ENCODE results near the gene PTGFRN.
A peak's percentile ranks its signal among the peaks of the same experiment; 100 is the strongest.
"Not testable (repeated sequence)": the region's sequence is repeated elsewhere in the genome, so short reads cannot be mapped to it uniquely, and the experiment has no call there.

Gene PTGFRN

DNA sequence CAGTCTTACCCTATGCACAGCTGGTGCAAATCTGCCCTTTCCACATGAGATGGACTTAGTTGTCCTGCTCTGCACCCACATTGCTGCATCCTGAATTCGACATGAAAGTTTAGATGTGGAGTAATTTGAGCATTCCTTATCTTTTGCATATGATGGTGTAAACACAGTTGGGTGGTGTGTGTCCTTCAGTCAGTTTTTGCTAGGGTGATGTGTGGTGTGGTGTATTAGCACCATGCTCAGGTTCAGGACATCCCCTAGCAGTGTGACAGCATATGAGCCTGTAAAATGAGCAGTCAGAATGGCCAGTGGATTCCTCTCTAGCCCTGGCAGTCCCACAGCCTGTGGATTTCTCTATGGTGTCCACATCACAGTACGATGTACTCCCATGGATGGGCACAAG, 49.3 kb downstream of the PTGFRN start:
- intact Hi-C loops (cut with DNase I), result no loop called here
- no peak for DNase-seq

DNA sequence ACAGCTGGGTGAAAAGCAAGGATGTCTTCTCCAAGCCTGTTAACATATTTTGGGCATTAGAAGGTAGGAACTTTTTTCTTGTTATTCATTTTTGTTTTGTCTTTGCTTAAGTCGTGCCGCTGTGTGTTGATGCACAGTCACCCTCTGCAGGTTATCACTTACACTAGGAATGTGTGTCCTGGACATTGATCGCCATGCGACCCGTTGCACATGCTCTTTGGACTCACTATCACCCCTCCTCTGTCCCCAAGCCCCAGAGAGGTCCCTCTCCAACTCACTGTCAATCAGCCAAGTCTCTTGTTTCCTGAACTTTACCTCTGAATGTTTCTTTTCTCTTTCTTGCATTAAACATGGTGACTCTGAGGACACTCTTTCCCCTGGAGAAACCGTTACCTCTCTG, 51.9 kb downstream of the PTGFRN start:
- no peak for DNase-seq
- intact Hi-C loops (cut with DNase I), result no loop called here

DNA sequence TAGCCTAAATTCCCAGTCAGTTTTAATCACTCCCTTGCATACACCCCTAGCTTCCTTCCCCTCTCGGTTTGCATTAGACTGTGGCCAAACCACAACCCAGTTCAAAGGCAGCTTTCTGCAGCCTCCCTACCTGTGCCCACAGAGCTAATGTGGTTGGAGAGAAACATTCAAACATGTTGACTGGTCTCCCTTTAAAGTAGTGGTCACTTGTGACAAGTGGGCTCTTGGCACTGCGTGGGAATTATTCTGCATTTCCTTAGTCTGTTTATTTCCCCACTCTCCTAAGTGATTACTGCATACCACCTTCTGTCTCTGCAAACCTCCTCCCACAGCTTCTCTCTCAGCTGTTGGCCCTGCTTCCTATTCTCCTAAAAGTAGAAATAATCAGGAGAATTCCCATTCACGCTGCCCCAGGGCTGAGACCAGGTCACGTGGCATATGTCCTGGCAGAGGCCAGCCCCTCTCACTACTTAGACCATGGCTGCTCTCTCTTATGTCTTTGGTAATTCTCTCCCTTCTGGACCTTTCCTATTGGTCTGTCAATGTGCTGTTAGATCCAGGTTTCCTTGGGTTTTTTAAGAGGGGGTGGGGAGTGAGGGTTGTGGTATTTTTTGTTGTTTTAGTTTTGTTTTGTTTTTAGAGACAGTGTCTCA, 53.4 kb downstream of the PTGFRN start:
- no peak for DNase-seq
- intact Hi-C loops (cut with DNase I), result no loop called here

DNA sequence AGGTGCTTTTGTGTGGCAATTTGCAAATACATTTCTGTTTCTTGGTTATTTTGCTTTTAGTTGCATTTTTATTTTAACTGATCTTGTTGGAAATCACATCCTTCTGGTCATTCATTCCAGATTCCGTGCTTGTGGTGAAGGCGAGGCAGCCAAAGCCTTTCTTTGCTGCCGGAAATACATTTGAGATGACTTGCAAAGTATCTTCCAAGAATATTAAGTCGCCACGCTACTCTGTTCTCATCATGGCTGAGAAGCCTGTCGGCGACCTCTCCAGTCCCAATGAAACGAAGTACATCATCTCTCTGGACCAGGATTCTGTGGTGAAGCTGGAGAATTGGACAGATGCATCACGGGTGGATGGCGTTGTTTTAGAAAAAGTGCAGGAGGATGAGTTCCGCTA, 57.1 kb downstream of the PTGFRN start:
- no peak for DNase-seq
- intact Hi-C loops (cut with DNase I), result no loop called here

DNA sequence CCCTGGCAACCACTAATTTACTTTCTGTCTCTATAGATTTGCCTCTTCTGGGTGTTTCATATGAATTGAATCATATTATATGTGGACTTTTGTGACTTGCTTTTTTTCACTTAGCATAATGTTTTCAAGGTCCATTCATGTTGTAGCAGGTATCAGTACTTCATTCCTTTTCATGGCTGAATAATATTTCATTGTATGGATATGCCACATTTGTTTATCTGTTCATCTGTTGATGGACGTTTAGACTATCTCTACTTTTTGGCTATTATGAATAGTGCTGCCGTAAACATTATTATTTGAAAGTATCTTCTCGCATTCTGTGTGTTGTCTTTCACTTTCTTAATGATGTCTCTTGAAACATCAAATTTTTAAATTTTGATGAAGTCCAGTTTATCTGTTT, 59.0 kb downstream of the PTGFRN start:
- intact Hi-C loops (cut with DNase I), result no loop called here
- DNase-seq, result no peak

DNA sequence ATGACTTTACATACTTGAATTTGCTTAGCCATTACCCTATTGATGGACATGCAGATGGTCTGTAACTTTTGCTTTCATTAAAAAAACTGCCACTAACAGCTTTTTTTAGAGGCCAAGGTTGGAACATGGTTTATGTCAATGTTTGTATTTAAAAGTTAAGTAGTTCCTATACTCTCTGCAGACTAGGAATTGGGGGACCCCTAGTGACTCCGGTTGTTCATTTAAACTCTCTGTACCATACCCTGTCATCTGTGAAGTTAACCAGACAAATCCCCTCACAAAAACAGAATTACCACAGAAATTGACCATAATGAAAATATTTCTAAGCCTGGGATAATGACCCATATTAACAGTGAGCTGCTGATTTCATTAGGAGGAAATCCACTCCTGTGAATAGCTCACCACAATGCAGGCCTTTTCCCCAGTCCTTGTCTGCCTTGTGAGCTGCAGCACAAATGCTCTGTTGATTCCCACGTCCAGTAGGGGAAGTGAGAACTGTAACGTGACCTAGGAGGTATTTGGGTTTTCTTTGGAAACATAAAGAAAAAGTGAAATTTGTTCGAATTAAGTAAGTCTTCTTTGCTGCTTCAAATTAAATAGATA, 61.6 kb downstream of the PTGFRN start:
- intact Hi-C loops (cut with DNase I), result no loop called here
- DNase-seq, result no peak

DNA sequence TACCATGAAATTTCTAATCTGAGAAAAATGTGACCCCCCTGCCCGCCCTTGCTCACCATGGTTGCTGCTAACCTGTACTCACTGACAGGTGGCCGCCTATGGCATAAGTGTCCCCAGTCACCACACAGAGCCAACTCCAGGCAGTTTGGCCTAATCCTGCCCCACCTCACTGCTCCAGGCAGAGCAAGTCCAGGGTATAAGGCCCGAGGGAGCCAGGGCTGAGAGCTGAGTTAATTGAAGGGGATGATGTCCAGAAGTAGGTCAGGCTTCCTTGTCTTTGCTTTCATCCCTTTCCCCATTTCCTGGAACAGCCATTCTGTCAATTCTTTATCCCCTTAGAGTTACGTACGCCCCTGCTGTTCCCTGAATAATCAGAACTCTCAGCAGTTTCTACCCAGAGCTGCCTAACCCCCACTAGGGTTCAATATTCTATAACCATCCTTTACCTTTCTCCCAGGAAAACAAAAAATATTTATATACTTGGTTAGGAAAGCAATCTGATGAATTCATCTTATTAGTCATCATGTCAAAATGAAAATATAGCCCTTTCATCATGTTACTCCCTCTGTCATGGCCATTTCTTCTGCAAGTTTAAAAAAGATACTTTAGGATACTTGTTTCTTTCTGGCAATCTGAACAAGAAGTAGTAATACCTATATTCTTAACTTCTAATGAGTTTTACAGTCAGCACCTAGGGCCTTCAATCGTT, 62.4 kb downstream of the PTGFRN start:
- no peak for DNase-seq

DNA sequence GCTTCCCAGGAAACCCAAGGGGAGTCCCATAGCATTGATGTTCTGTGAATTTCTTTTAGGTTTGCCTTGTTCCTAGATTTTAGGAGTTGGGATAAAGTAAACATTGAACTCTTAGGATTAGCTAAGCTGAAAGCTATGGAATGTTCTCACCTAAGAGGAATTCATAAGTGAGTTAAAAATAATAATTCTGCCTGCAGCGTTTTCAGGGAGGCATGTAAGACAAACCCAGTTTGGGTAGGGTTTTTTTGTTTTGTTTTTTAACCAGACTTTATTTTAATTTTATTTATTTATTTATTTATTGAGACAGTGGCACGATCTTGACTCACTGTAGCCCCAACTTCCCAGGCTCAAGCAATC, 62.9 kb downstream of the PTGFRN start:
- intact Hi-C loops (cut with DNase I), result no loop called here
- no peak for DNase-seq

More for the DNA sequence above, 62.4 kb downstream of the PTGFRN start:
- intact Hi-C loops (cut with DNase I), result no loop called here

DNA sequence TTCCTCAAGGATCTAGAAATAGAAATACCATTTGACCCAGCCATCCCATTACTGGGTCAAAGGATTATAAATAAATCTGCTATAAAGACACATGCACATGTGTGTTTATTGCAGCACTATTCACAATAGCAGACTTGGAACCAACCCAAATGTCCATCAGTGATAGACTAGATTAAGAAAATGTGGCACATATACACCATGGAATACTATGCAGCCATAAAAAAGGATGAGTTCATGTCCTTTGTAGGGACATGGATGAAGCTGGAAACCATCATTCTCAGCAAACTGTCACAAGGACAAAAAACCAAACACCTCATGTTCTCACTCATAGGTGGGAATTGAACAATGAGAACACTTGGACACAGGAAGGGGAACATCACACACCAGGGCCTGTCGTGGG, 70.6 kb downstream of the PTGFRN start:
- intact Hi-C loops (cut with DNase I); DNase-seq: not testable (repeated sequence)

DNA sequence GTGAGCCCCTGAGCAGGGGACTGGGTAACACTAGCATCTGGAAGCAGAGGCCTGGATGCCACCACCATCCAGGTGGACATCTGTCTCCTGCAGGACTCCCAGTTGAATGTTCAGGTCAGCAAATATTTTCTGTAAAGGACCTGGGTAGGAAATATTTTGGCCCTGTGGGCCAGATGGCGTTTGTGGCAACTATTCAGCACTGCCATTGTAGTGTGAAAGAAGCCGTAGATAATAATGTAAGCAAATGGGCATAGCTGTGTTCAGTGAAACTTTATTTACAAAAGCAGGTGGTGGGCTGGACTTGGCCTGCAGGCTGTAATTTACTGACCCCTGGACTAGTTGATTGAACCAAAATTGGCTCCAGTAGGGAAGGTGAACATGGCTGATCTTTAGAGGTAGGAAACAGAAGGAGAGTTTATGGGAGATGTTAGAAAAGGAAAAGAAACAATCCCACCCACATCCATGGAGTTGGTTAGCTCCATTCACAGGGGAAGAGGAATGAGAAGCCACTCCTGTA, 71.9 kb downstream of the PTGFRN start:
- DNase-seq, result no peak
- intact Hi-C loops (cut with DNase I), result no loop called here

DNA sequence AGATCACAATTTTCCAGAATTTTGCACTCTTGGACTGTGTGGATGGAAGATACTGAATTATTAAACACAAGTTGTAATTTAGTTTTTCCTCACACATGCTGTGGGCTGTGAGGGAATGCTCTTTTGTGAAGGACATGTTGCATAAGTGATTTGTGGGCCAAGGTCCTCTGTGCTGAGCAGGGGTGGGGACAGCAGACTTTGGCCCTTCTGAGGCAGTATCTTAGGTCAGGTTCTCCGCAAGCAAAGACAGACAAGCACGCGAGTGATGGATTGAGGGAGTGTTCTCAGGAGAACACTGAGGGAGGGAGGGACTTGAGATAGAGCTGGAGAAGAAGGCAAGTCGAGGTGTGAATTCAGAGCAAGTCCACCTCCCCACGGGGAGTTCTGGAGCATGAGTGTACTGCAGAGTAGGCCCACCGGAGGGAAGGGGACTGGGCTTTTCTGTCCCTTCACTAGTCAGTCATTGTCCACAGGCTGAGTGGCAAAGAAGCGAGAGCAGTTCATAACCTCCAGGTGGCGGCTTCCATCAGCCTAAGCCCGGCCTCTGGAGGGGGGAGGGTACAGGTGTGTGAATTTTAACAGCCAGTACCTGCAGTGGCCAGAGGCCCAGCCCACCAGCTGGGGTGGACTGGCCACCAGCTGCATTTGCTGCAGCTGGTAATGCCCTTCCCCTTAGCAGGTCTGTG, 72.7 kb downstream of the PTGFRN start:
- no peak for DNase-seq
- intact Hi-C loops (cut with DNase I), result no loop called here

DNA sequence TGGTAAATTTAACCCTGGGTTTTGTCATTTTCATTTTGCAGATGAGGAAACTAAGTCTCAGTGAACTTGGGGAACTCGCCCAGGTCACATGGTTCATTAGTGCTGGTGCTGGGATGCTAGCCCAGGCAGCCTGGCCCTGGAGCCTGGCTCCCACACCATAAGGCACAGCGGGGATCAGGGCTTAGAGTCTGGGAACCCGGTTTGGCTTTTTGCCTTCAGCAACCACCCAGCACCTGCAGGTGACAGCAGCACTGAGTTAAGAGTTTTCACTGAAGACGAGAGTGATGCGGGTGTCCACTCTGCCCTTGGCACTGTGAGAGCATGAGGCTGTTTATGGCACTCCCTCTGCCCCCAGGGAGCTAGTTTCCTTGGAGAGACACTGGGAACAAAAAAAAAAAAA, 73.4 kb downstream of the PTGFRN start:
- intact Hi-C loops (cut with DNase I), result no loop called here
- DNase-seq, result no peak

DNA sequence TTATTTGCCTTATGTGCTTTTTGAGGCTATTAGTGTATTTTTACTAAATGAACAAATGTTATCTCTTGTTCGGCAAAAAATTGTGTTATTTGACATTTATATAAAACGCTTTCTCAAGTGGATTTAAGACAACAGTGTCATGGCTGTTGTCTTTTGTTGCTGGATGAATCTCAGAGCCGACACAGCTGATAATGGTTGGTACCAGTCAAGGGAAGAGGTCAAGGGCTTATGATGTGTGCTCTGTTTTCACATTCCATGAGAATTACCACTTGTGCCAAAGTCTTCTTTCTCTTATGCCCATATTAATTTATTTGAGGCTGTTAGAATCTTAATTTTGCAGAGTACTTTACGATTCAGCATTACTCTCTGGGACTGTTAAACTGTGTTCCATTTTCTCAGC, 74.0 kb downstream of the PTGFRN start:
- no peak for DNase-seq
- intact Hi-C loops (cut with DNase I), result no loop called here

DNA sequence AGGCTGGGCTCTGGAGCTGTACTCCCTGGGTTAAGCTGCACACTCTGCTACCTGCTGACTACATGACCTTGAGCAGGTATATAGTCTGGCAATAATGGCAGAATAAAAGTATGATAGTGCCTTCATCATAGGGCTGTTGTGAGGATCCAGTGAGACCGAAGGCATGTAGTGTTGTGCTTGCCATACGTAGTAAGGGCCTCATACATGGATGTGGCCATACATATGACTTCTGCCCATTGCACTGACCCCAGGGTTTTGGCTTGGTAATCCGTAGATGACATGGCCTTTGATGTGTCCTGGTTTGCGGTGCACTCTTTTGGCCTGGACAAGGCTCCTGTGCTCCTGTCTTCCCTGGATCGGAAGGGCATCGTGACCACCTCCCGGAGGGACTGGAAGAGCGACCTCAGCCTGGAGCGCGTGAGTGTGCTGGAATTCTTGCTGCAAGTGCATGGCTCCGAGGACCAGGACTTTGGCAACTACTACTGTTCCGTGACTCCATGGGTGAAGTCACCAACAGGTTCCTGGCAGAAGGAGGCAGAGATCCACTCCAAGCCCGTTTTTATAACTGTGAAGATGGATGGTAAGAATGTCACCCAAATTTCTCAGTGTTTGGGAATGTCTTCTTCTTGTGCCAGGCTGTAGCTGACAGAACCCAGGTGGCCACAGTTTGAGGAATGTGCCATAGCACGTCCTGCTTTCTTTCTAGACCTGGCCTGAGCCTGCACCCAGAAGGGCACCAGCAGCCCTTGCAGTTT, 74.9 kb downstream of the PTGFRN start:
- no peak for DNase-seq
- intact Hi-C loops (cut with DNase I), result no loop called here

DNA sequence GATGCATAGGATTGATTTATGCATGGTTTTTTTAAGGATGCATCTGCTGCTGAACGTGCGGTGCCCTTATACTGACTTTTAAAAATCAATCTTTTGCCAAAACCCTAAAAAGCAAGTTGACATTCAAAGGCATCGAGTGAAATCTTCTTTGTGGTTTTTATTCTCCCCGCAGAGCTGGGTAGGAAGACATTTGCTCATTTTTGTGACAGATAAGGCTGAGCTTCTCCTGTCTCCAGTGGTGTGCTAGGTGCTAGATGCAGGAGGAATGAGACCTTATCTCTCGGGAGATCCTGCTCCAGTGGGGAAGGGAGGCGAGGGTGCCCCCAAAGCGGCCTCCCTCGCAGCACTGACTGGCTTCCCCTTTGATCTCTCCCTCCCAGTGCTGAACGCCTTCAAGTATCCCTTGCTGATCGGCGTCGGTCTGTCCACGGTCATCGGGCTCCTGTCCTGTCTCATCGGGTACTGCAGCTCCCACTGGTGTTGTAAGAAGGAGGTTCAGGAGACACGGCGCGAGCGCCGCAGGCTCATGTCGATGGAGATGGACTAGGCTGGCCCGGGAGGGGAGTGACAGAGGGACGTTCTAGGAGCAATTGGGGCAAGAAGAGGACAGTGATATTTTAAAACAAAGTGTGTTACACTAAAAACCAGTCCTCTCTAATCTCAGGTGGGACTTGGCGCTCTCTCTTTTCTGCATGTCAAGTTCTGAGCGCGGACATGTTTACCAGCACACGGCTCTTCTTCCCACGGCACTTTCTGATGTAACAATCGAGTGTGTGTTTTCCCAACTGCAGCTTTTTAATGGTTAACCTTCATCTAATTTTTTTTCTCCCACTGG, 76.9 kb downstream of the PTGFRN start:
- no peak for DNase-seq
- intact Hi-C loops (cut with DNase I), result no loop called here

DNA sequence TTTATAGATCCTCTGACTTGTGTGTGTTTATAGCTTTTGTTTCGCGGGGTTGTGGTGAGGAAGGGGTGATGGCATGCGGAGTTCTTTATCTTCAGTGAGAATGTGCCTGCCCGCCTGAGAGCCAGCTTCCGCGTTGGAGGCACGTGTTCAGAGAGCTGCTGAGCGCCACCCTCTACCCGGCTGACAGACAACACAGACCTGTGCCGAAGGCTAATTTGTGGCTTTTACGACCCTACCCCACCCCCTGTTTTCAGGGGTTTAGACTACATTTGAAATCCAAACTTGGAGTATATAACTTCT, 77.5 kb downstream of the PTGFRN start:
- intact Hi-C loops (cut with DNase I), result no loop called here

DNA sequence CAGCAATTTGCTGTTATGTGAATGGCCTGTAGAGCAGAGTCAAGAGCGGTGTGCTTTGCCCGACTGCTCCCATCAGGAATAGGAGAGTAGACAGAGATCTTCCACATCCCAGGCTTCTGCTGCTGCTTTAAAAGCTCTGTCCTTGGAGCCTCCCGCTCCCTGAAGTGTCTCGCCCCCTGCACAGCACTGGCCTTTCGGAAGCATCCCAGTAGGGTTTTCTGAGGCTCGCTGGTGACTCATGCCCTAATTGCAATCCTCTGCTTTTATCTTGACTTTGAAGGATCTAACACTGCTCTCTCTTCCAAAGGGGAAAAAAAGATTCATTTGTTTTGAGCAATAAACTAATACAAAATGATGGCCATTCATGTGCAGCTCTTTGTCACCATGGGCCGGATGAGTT, 78.5 kb downstream of the PTGFRN start:
- intact Hi-C loops (cut with DNase I), result no loop called here

More for the DNA sequence above, 77.5 kb downstream of the PTGFRN start:
- DNase-seq, result peak in 1 of 10 donors; percentile 85

DNA sequence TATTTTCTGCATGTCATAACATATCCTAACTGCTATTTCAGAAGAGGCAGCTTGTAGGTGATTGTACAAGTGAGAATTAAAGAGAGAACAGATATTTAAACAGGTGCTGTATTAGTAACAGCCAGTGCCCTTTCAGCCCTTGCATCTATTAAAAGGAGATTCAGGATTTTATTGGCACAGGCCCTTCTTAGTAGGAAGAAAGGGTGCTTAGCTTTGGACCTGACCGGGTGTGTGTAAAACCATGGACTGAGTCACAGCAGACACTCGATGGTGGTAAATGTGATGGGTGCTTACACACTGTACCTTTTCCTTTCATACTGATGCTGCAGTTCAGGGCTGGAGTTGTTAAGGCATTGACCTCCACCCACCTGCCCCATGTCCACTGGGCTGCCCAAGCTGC, 79.2 kb downstream of the PTGFRN start:
- intact Hi-C loops (cut with DNase I), result no loop called here
- no peak for DNase-seq

More for the DNA sequence above, 78.5 kb downstream of the PTGFRN start:
- DNase-seq, result no peak

DNA sequence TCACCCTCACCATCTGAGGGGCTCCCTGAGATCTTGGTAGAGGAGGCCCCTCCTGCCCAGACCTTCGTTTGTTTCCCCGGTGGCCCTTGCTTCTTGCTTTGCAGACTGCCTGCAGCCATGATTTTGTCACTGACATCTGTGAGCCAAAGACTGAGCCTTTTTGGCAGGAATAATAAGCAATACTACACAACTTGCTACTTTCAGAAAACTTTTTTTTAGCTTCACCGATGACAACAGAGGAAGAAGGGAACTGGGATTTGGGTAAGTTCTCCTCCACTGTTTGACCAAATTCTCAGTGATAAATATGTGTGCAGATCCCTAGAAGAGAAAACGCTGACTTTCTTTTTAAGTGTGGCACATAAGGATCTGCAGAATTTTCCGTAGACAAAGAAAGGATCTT, 80.1 kb downstream of the PTGFRN start:
- no peak for DNase-seq
- intact Hi-C loops (cut with DNase I), result no loop called here

DNA sequence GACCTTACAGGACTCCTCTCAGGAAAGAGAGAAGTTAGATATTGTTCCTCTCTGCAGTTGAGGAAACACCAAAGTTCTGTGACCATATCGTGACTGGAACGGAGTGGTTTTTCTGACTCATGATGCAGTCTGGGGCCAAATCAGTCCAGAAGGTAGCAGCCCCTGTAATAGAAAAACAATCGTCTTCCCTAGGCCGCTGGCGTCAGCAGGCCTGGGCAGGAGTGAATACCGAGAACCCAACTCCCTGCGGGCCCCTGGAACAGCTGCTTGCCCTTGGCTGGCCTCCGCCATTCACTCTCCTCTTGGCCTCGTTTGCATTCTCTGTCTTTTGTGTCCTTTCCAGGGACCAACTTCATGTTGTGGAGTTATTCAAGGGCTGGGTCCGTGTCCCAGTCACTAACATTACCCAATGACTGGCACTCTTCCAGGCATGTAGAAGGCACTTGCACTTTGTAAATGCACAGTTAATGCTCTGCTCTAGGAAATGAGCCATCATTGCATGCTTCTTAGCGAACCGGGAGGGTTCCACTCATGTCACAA, 81.0 kb downstream of the PTGFRN start:
- peak in 2 of 10 donors; percentile 19 to 43 for DNase-seq
- intact Hi-C loops (cut with DNase I), result no loop called here
